AG04449 (cell line): Measurements from ENCODE around the gene CCDC70.

Experiments
- CTCF ChIA-PET: fragments of 350-600 bp; formaldehyde crosslinking; extraction: SDS; loops from one replicate; lab custom pipeline; 2021; ENCODE audit warnings: antibody characterized with exemption; lab: Yijun Ruan, JAX
- POLR2A ChIA-PET: fragments of 400-600, 350-600 bp; formaldehyde crosslinking; extraction: SDS; loops from one replicate; lab custom pipeline; 2020; ENCODE audit warnings: antibody characterized with exemption, inconsistent platforms; lab: Yijun Ruan, JAX
- DNase-seq: peaks from one replicate; pipeline ENCODE4 v3.0.0-alpha.2; 2010; ENCODE audit warnings: low read depth, low spot score
- H3K4me3 ChIP-seq: 2 replicates; pipeline ENCODE4 v1.5.1; 2011; ENCODE audit warnings: low read depth, mild to moderate bottlenecking, control low read depth, low read length
- CTCF ChIP-seq: IDR thresholded peaks from one replicate; pipeline ENCODE4 v1.5.1; 2011; ENCODE audit warnings: mild to moderate bottlenecking, moderate library complexity, low read length, control low read depth, inconsistent platforms; ENCODE audit not compliant: insufficient read depth; ENCODE audit errors: missing control alignments

Gene CCDC70

GRCh38 chr13:51817717-51818116 lies 44.1 kb upstream of the CCDC70 start:
- DNase-seq: no peak
- CTCF ChIA-PET: interaction anchor here (0.8 to 3.5 kb wide), 2 partner anchors 16 to 310 kb away, joined by 4 to 12 read pairs; no protein-coding TSS in a partner anchor
- no peak for TF ChIP-seq CTCF
- H3K4me3 ChIP-seq: no peak overlapping the region
- POLR2A ChIA-PET: no interaction called here

GRCh38 chr13:51818276-51818675 lies 43.5 kb upstream of the CCDC70 start:
- DNase-seq: no peak
- no peak for TF ChIP-seq CTCF
- H3K4me3 ChIP-seq: no peak overlapping the region
- CTCF ChIA-PET: interaction anchor here (0.8 to 3.5 kb wide), 2 partner anchors 15 to 309 kb away, joined by 4 to 12 read pairs; no protein-coding TSS in a partner anchor
- POLR2A ChIA-PET: no interaction called here

- ChIA-PET POLR2A (no interaction called here), CTCF (interaction anchor here (0.8 to 3.5 kb wide), 3 partner anchors 22 to 308 kb away, joined by 3 to 12 read pairs (median 3); no protein-coding TSS in a partner anchor)
- H3K4me3 ChIP-seq: no peak overlapping the region
- no peak for TF ChIP-seq CTCF
- no peak for DNase-seq
These were observed 42.8 kb upstream of the CCDC70 start for GRCh38 chr13:51818781-51819511.

GRCh38 chr13:51819544-51819943 lies 42.2 kb upstream of the CCDC70 start:
- DNase-seq: no peak
- CTCF ChIA-PET: interaction anchor here (0.8 to 3.5 kb wide), 3 partner anchors 22 to 308 kb away, joined by 3 to 12 read pairs (median 3); no protein-coding TSS in a partner anchor
- POLR2A ChIA-PET: no interaction called here
- TF ChIP-seq CTCF: no peak
- H3K4me3 ChIP-seq: no peak overlapping the region

GRCh38 chr13:51820016-51820597 lies 41.7 kb upstream of the CCDC70 start:
- no peak for TF ChIP-seq CTCF
- H3K4me3 ChIP-seq: no peak overlapping the region
- no peak for DNase-seq
- POLR2A ChIA-PET: no interaction called here
- CTCF ChIA-PET: interaction anchor here (0.7 to 3.5 kb wide), 4 partner anchors 10 to 307 kb away, joined by 3 to 12 read pairs (median 3); no protein-coding TSS in a partner anchor

- no peak for DNase-seq
- no peak overlapping the region for H3K4me3 ChIP-seq
- POLR2A ChIA-PET: no interaction called here
- CTCF ChIA-PET: interaction anchor here (0.6 to 1.5 kb wide), 5 partner anchors 9 to 535 kb away, joined by 3 to 4 read pairs (median 3); no protein-coding TSS in a partner anchor
- no peak for TF ChIP-seq CTCF
These were observed 40.2 kb upstream of the CCDC70 start for GRCh38 chr13:51821606-51822005.
